Measurements from ENCODE around the gene MERTK. TPM values are rescaled to one million over a fixed set of nuclear protein-coding genes. Genes with fewer than 3 reads are reported as not detected.
"Not testable (repeated sequence)": the region's sequence is repeated elsewhere in the genome, so short reads cannot be mapped to it uniquely, and the experiment has no call there.

MERTK gene
- total and polyA plus RNA-seq, 7 donors = 0.73 to 4.2 (median 1.6) TPM

DNA sequence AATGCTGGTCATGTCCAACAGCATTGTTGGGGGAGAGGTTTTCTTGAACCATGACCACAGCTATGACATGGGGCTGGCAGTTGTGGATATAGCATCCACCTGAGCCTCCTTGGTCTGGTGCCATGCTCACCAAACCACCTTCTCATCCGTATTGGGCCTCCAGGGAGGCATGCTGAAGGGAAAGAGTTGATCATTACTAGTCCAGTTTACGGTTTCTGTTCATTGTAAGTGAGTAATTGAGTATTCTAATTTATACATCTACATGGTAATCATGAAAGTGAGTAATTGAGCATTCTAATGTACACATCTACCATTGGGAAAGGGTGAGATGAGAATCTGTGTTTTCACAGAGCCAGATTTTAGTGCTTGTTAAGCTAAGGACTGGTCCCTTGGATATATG is 163.4 kb downstream of the MERTK start:
- WGBS, 3 donors = 79 to 88% (median 84%) methylated on average over 2 of the region's 2 CpGs
- H3K36me3 ChIP-seq (ENCODE audit: insufficient read depth in 1 of 2, low read depth in 1 of 2) = peaks cover 0 to 38% of the 10 kb centered on the region in 2 donors
- H3K9me3 ChIP-seq = no peaks in the 10 kb centered on the region
- DNase-seq = no peak
- no peak overlapping the region for H3K4me3 ChIP-seq
- no peak for TF ChIP-seq CTCF (IDR thresholded peaks at IDR 0.05)
- ATAC-seq = no peak
- H3K4me1 ChIP-seq = peaks cover 10% of the 10 kb centered on the region
- H3K27ac ChIP-seq = no peak overlapping the region
- intact Hi-C loops (cut with DNase I) = no loop called here
- no peaks in the 10 kb centered on the region for H3K27me3 ChIP-seq (ENCODE audit: insufficient read depth in 3 of 3, low read length in 2 of 3)

- Histone ChIP-seq H3K4me1 (peaks cover 5% of the 10 kb centered on the region), H3K36me3 (ENCODE audit: insufficient read depth in 1 of 2, low read depth in 1 of 2) (peaks cover 0 to 49% of the 10 kb centered on the region in 2 donors), H3K4me3 (no peak overlapping the region), H3K9me3 (no peaks in the 10 kb centered on the region), H3K27me3 (ENCODE audit: insufficient read depth in 3 of 3, low read length in 2 of 3) (no peaks in the 10 kb centered on the region), H3K27ac (no peak overlapping the region)
- ATAC-seq (no peak), DNase-seq (no peak)
- 96 to 100% (median 98%) methylated on average over 1 of the region's 1 CpG for WGBS, 3 donors
- TF ChIP-seq CTCF (IDR thresholded peaks at IDR 0.05) = no peak
- intact Hi-C loops (cut with DNase I) = no loop called here
Measured at GRCh38 chr2:112062894-112063293, 164.5 kb downstream of the MERTK start.

- Histone ChIP-seq H3K4me3 (no peak overlapping the region), H3K9me3 (no peaks in the 10 kb centered on the region), H3K36me3 (ENCODE audit: insufficient read depth in 1 of 2, low read depth in 1 of 2) (peaks cover 0 to 51% of the 10 kb centered on the region in 2 donors), H3K4me1 (no peaks in the 10 kb centered on the region), H3K27me3 (ENCODE audit: insufficient read depth in 3 of 3, low read length in 2 of 3) (no peaks in the 10 kb centered on the region), H3K27ac (no peak overlapping the region)
- no peak for TF ChIP-seq CTCF (IDR thresholded peaks at IDR 0.05)
- WGBS, 3 donors = 59 to 85% (median 66%) methylated on average over 5 of the region's 5 CpGs
- ATAC-seq (no peak), DNase-seq (no peak)
- intact Hi-C loops (cut with DNase I) = no loop called here
Measured at GRCh38 chr2:112065486-112065885, 167.1 kb downstream of the MERTK start.

GRCh38 chr2:112065966-112066365 is 167.6 kb downstream of the MERTK start:
- 80 to 88% (median 87%) methylated on average over 1 of the region's 1 CpG for WGBS, 3 donors
- Histone ChIP-seq H3K27ac (no peak overlapping the region), H3K27me3 (ENCODE audit: insufficient read depth in 3 of 3, low read length in 2 of 3) (no peaks in the 10 kb centered on the region), H3K36me3 (ENCODE audit: insufficient read depth in 1 of 2, low read depth in 1 of 2) (peaks cover 0 to 46% of the 10 kb centered on the region in 2 donors), H3K4me1 (no peaks in the 10 kb centered on the region), H3K9me3 (no peaks in the 10 kb centered on the region), H3K4me3 (no peak overlapping the region)
- no peak for DNase-seq
- ATAC-seq = no peak
- intact Hi-C loops (cut with DNase I) = no loop called here
- TF ChIP-seq CTCF (IDR thresholded peaks at IDR 0.05) = no peak

DNA sequence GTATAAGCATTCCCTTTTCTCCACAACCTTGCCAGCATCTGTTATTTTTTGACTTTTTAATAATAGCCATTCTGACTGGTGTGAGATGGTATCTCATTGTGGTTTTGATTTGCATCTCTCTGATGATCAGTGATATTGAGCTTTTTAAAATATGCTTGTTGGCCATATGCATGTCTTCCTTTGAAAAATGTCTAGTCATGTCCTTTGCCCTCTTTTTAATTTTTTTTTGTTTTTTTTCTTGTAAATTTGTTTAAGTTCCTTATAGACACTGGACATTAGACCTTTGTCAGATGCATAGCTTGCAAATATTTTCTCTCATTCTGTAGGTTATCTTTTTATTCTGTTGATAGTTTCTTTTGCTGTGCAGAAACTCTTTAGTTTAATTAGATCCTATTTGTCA is 171.4 kb downstream of the MERTK start:
- H3K27me3 ChIP-seq (ENCODE audit: insufficient read depth in 3 of 3, low read length in 2 of 3); H3K9me3 ChIP-seq; H3K4me1 ChIP-seq; H3K4me3 ChIP-seq; DNase-seq; H3K27ac ChIP-seq; intact Hi-C loops (cut with DNase I); ATAC-seq: not testable (repeated sequence)
- H3K36me3 ChIP-seq (ENCODE audit: insufficient read depth in 1 of 2, low read depth in 1 of 2) = peaks cover 0 to 35% of the 10 kb centered on the region in 2 donors

Measured in psoas muscle (tissue), 8 donors.